ENCODE measurements around the gene HOOK1.

GRCh38 chr1:59768792-59769735, 45.7 kb upstream of the HOOK1 start:
- TF ChIP-seq, protein P1, sequence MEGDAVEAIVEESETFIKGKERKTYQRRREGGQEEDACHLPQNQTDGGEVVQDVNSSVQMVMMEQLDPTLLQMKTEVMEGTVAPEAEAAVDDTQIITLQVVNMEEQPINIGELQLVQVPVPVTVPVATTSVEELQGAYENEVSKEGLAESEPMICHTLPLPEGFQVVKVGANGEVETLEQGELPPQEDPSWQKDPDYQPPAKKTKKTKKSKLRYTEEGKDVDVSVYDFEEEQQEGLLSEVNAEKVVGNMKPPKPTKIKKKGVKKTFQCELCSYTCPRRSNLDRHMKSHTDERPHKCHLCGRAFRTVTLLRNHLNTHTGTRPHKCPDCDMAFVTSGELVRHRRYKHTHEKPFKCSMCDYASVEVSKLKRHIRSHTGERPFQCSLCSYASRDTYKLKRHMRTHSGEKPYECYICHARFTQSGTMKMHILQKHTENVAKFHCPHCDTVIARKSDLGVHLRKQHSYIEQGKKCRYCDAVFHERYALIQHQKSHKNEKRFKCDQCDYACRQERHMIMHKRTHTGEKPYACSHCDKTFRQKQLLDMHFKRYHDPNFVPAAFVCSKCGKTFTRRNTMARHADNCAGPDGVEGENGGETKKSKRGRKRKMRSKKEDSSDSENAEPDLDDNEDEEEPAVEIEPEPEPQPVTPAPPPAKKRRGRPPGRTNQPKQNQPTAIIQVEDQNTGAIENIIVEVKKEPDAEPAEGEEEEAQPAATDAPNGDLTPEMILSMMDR (conservative IDR thresholded peaks at IDR 0.05; ENCODE audit: low read length), result no peak
- TF ChIP-seq EZH2phosphoT487 (IDR thresholded peaks at IDR 0.05; ENCODE audit: borderline replicate concordance, low read depth, low read length), result no peak

Data from OCI-LY7 (cell line).